ENCODE measurements around the gene SAMD11.

SAMD11 gene

GRCh38 chr1:899636-900317 is 23.9 kb upstream of the SAMD11 start:
- in situ Hi-C loops (cut with HindIII; ENCODE audit: low pct_ligation_motif_present, low sequenced_read_pairs) = no loop called here
- no peak overlapping the region for H3K4me3 ChIP-seq (ENCODE audit: low read depth, low read length)
- H3K27ac ChIP-seq = no peak overlapping the region
- TF ChIP-seq, protein P1, sequence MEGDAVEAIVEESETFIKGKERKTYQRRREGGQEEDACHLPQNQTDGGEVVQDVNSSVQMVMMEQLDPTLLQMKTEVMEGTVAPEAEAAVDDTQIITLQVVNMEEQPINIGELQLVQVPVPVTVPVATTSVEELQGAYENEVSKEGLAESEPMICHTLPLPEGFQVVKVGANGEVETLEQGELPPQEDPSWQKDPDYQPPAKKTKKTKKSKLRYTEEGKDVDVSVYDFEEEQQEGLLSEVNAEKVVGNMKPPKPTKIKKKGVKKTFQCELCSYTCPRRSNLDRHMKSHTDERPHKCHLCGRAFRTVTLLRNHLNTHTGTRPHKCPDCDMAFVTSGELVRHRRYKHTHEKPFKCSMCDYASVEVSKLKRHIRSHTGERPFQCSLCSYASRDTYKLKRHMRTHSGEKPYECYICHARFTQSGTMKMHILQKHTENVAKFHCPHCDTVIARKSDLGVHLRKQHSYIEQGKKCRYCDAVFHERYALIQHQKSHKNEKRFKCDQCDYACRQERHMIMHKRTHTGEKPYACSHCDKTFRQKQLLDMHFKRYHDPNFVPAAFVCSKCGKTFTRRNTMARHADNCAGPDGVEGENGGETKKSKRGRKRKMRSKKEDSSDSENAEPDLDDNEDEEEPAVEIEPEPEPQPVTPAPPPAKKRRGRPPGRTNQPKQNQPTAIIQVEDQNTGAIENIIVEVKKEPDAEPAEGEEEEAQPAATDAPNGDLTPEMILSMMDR (IDR thresholded peaks at IDR 0.05; ENCODE audit: low read depth, low read length, missing control alignments) = no peak
- H3K36me3 ChIP-seq (replicated peaks) = no peaks in the 10 kb centered on the region
- DNase-seq = no peak
- peaks cover 3% of the 10 kb centered on the region for H3K27me3 ChIP-seq (replicated peaks)

DNA sequence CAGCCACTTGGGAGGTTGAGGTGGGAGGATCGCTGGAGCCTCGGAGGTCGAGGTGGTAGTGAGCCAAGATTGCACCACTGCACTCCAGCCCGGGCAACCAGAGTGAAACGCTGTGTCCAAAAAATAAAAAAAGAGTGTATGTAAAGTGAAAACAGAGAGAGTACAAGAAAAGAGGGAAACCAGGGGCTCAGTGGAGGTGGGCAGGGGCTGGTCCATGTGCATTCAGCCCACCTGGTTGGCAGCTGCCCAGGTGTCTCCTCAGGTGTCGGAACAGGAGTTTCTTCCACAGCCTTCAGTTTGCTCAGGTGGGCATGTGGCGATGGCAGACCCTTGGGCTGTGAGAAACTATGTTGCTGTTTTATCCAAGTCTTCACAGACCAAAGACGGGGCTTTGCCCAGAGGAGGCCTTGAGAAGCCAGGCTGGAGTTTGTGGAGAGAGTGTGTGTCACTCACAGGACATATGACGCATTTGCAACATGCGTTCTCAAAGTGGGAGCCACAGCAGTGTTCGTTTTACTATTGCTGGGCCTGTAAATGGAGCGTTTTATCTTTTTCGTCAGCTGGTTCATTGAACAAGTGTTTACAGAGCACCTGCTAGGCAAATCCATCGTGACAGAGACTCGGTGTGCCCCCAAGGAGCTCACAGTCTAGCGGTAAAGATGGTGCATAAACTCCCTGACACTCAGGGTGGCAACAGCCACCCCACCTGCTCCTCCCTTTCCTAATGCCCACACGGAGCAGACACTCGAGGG is 22.4 kb upstream of the SAMD11 start:
- no peak overlapping the region for H3K4me3 ChIP-seq (ENCODE audit: low read depth, low read length)
- no peaks in the 10 kb centered on the region for H3K36me3 ChIP-seq (replicated peaks)
- in situ Hi-C loops (cut with HindIII; ENCODE audit: low pct_ligation_motif_present, low sequenced_read_pairs) = no loop called here
- TF ChIP-seq, protein P1 (IDR thresholded peaks at IDR 0.05; ENCODE audit: low read depth, low read length, missing control alignments) = no peak
- H3K27ac ChIP-seq = no peak overlapping the region
- DNase-seq = no peak
- H3K27me3 ChIP-seq (replicated peaks) = peaks cover 3% of the 10 kb centered on the region

- TF ChIP-seq, protein P1 (IDR thresholded peaks at IDR 0.05; ENCODE audit: low read depth, low read length, missing control alignments) = no peak
- in situ Hi-C loops (cut with HindIII; ENCODE audit: low pct_ligation_motif_present, low sequenced_read_pairs) = no loop called here
- H3K27ac ChIP-seq = no peak overlapping the region
Observed at GRCh38 chr1:902802-903201, 20.9 kb upstream of the SAMD11 start.

DNA sequence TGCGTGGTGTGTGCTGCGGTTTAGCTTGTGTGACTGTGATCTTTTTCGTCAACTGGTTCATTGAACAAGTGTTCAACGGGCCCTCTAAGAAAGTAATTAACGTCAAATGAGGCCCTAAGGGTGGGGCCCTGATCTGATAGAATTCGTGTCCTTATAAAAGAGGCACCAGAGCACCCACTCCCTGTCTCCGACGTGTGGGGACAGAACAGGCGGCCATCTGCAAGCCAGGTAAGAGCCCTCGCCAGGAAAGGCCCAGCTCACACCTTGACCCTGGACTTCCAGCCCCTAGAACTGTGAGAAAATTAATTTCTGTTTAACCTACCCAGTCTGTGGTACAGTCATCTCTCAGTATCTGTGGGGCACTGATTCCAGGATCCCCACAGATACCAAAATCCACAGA is 20.4 kb upstream of the SAMD11 start:
- no peak overlapping the region for H3K4me3 ChIP-seq (ENCODE audit: low read depth, low read length)
- H3K27ac ChIP-seq = no peak overlapping the region
- DNase-seq = no peak
- H3K27me3 ChIP-seq (replicated peaks) = no peaks in the 10 kb centered on the region
- TF ChIP-seq, protein P1 (IDR thresholded peaks at IDR 0.05; ENCODE audit: low read depth, low read length, missing control alignments) = no peak
- H3K36me3 ChIP-seq (replicated peaks) = no peaks in the 10 kb centered on the region
- in situ Hi-C loops (cut with HindIII; ENCODE audit: low pct_ligation_motif_present, low sequenced_read_pairs) = no loop called here

More at GRCh38 chr1:902802-903201, 20.9 kb upstream of the SAMD11 start:
- Histone ChIP-seq H3K27me3 (replicated peaks) (no peaks in the 10 kb centered on the region), H3K36me3 (replicated peaks) (no peaks in the 10 kb centered on the region), H3K4me3 (ENCODE audit: low read depth, low read length) (no peak overlapping the region)
- no peak for DNase-seq

DNA sequence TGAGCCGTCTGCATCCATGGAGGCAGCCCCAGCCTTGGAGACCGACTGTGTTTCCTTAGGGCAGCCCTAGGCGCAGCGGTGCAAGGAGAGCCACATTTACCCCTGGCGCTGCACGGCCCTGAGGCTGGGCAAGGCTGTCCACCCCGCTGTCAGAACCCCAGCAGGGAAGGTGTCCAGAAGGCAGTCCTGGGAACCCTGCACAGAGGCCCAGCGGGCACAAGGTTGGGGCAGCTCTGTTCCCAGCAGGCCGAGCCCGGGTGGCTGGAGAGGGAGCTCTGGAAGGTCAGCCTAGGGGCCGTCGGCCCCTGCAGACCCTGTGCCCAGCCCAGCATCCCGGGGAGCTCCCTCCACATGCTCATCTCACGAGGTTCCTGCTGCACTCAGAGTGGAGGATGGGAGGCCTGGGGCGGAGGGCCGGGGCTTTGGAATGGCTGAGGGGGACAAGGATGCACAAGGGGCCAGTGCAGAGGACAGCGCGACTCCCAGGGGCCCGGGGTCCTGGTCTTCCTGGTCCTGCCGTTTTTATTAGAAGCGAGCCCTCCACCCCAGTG is 19.9 kb upstream of the SAMD11 start:
- DNase-seq = no peak
- in situ Hi-C loops (cut with HindIII; ENCODE audit: low pct_ligation_motif_present, low sequenced_read_pairs) = no loop called here
- peak overlapping the region; percentile 47 for H3K4me3 ChIP-seq (ENCODE audit: low read depth, low read length)

More for the DNA sequence above, 19.9 kb upstream of the SAMD11 start:
- no peak overlapping the region for H3K27ac ChIP-seq
- H3K36me3 ChIP-seq (replicated peaks) = no peaks in the 10 kb centered on the region
- no peaks in the 10 kb centered on the region for H3K27me3 ChIP-seq (replicated peaks)
- TF ChIP-seq, protein P1 (IDR thresholded peaks at IDR 0.05; ENCODE audit: low read depth, low read length, missing control alignments) = no peak
